SK-N-SH (cell line): ENCODE results near the gene GALNTL6. TPM values are rescaled to one million over a fixed set of nuclear protein-coding genes. Genes with fewer than 3 reads are reported as not detected.

Experiments used
- CTCF ChIA-PET: fragments of 300-600, 350-600 bp; formaldehyde crosslinking; extraction: SDS; loops from one replicate; lab custom pipeline; 2021; lab: Yijun Ruan, JAX
- POLR2A ChIA-PET: fragments of 350-600 bp; sonication (Branson Sonifier 250); formaldehyde crosslinking; extraction: SDS; loops from one replicate; lab custom pipeline; 2020; ENCODE audit warnings: antibody characterized with exemption, inconsistent platforms; lab: Yijun Ruan, JAX
- DNase-seq: peaks from one replicate; pipeline ENCODE4 v3.0.0; 2012
- H2AFZ ChIP-seq: fragments of 200-600 bp; sonication (generic); 2 replicates; pipeline ENCODE4 v1.8.1; 2016; ENCODE audit warnings: antibody characterized with exemption, mild to moderate bottlenecking, low read depth
- H3F3A ChIP-seq: fragments of 200-600 bp; sonication (generic); replicated peaks from 2 replicates; pipeline ENCODE3; 2016; ENCODE audit warnings: antibody characterized with exemption, mild to moderate bottlenecking; ENCODE audit not compliant: insufficient read depth
- H3K27ac ChIP-seq, 2 experiments: fragments of 200-500 bp in 1 of 2; fragments of 200-600 bp in 1 of 2; sonication (Bioruptor generic) in 1 of 2; sonication (generic), shearing (Covaris generic) in 1 of 2; 2 replicates each; pipeline versions ENCODE4 v1.5.1 to v1.6.1; 2014 to 2016; ENCODE audit warnings: low read depth in 2 of 2, inconsistent platforms in 1 of 2, low read length in 1 of 2, mild to moderate bottlenecking in 1 of 2, mixed read lengths in 1 of 2
- H3K27me3 ChIP-seq: fragments of 200-600 bp; sonication (generic), shearing (Covaris generic); 2 replicates; pipeline ENCODE4 v1.6.1; 2016; ENCODE audit warnings: mixed run types; ENCODE audit not compliant: insufficient read depth
- H3K36me3 ChIP-seq, 2 experiments: fragments of 200-500 bp in 1 of 2; fragments of 200-600 bp in 1 of 2; sonication (Bioruptor generic) in 1 of 2; sonication (generic) in 1 of 2; replicated peaks in 1 of 2; 2 replicates each; pipeline versions ENCODE3 to v1.5.1; 2014 to 2016; ENCODE audit warnings: low read length in 1 of 2, mild to moderate bottlenecking in 1 of 2; ENCODE audit not compliant: insufficient read depth in 2 of 2, control insufficient read depth in 1 of 2
- H3K4me1 ChIP-seq, 2 experiments: fragments of 200-500 bp in 1 of 2; fragments of 200-600 bp in 1 of 2; sonication (Bioruptor generic) in 1 of 2; sonication (generic), shearing (Covaris generic) in 1 of 2; 2 replicates each; pipeline versions ENCODE4 v1.5.1 to v1.6.1; 2014 to 2016; ENCODE audit warnings: low read depth in 1 of 2, low read length in 1 of 2, mixed run types in 1 of 2; ENCODE audit not compliant: insufficient read depth in 2 of 2, control insufficient read depth in 1 of 2
- H3K4me2 ChIP-seq: fragments of 200-600 bp; sonication (generic), shearing (Covaris generic); 2 replicates; pipeline ENCODE4 v1.6.1; 2017; ENCODE audit warnings: mixed run types
- H3K4me3 ChIP-seq, 2 experiments: fragments of 200-500 bp in 1 of 2; fragments of 200-600 bp in 1 of 2; sonication (Bioruptor generic) in 1 of 2; sonication (generic), shearing (Covaris generic) in 1 of 2; 2 replicates each; pipeline versions ENCODE4 v1.5.1 to v1.8.1; 2014 to 2016; ENCODE audit warnings: low read depth in 2 of 2, inconsistent platforms in 1 of 2, low read length in 1 of 2, mild to moderate bottlenecking in 1 of 2, mixed read lengths in 1 of 2, moderate library complexity in 1 of 2
- H3K79me2 ChIP-seq: fragments of 200-600 bp; sonication (generic); 2 replicates; pipeline ENCODE4 v1.8.1; 2017; ENCODE audit warnings: mild to moderate bottlenecking; ENCODE audit not compliant: insufficient read depth
- H3K9ac ChIP-seq: fragments of 200-600 bp; sonication (generic); 2 replicates; pipeline ENCODE4 v1.6.1; 2017; ENCODE audit warnings: mixed run types
- H3K9me2 ChIP-seq: fragments of 200-600 bp; sonication (generic); 2 replicates; pipeline ENCODE4 v1.6.1; 2017; ENCODE audit warnings: mixed run types
- H3K9me3 ChIP-seq: fragments of 200-600 bp; sonication (generic); 2 replicates; pipeline ENCODE4 v1.6.1; 2017; ENCODE audit warnings: mixed run types, mild to moderate bottlenecking, moderate library complexity
- H4K20me1 ChIP-seq: fragments of 200-600 bp; sonication (generic); 2 replicates; pipeline ENCODE4 v1.6.1; 2017; ENCODE audit warnings: mild to moderate bottlenecking, mixed run types; ENCODE audit not compliant: insufficient read depth
- FOSL2 ChIP-seq: IDR thresholded peaks from 2 replicates; pipeline ENCODE4 v1.4.0; 2012; ENCODE audit warnings: low read depth, mild to moderate bottlenecking, moderate library complexity, borderline replicate concordance
- FOXM1 ChIP-seq: IDR thresholded peaks from 2 replicates; pipeline ENCODE4 v1.4.0; 2012; ENCODE audit warnings: low read depth, mild to moderate bottlenecking
- GATA2 ChIP-seq: sonication (generic); formaldehyde crosslinking; IDR thresholded peaks from 2 replicates; pipeline ENCODE4 v1.5.0; 2020; ENCODE audit warnings: mild to moderate bottlenecking, missing genetic modification reagents
- NFIC ChIP-seq: IDR thresholded peaks from 2 replicates; pipeline ENCODE4 v1.4.0; 2012; ENCODE audit warnings: borderline replicate concordance
- RAD21 ChIP-seq: IDR thresholded peaks from 2 replicates; pipeline ENCODE4 v1.6.1; 2012; ENCODE audit warnings: mild to moderate bottlenecking, low read length
- RFX5 ChIP-seq: IDR thresholded peaks from 2 replicates; pipeline ENCODE4 v1.6.1; 2012; ENCODE audit warnings: mild to moderate bottlenecking, improper control_type of control experiment, low read length
- SMC3 ChIP-seq: IDR thresholded peaks from 2 replicates; pipeline ENCODE4 v1.6.1; 2012; ENCODE audit warnings: low read depth, low read length, improper control_type of control experiment
- TAF1 ChIP-seq: IDR thresholded peaks from 2 replicates; pipeline ENCODE4 v1.6.1; 2012; ENCODE audit warnings: low read depth, mild to moderate bottlenecking, low read length, moderate library complexity, borderline replicate concordance
- WGBS: methylation state at CpG from one replicate; pipeline ENCODE4 v1.1.6; 2017; ENCODE audit warnings: low lambda C conversion rate; 5-methylcytosine and 5-hydroxymethylcytosine counted together
- polyA plus RNA-seq, 3 experiments: library from polyadenylated mRNA; depleted of rRNA; stranded (reverse); fragments of >200 nt; gene quantifications; 2 replicates each; pipeline ENCODE4 v1.2.3, GENCODE V29; 2012
- TF ChIP-seq, protein P1 (sequence below): IDR thresholded peaks from 2 replicates; pipeline ENCODE4 v1.4.0; 2012; ENCODE audit warnings: low read depth, borderline replicate concordance
- TF ChIP-seq, protein P2 (sequence below): IDR thresholded peaks from 2 replicates; pipeline ENCODE4 v1.4.0; 2012; ENCODE audit warnings: low read depth, borderline replicate concordance
- TF ChIP-seq, protein P3 (sequence below): fragments of 150-350 bp; IDR thresholded peaks from 2 replicates; pipeline ENCODE4 v1.6.1; 2016; ENCODE audit warnings: mild to moderate bottlenecking, low read depth, low read length
- TF ChIP-seq, protein P4 (sequence below): IDR thresholded peaks from 2 replicates; pipeline ENCODE4 v1.4.0; 2012; ENCODE audit warnings: low read depth
- TF ChIP-seq, protein P5 (sequence below): fragments of 200-600 bp; sonication (generic); IDR thresholded peaks from 2 replicates; pipeline ENCODE4 v1.6.1; 2017; ENCODE audit warnings: antibody characterized with exemption, mild to moderate bottlenecking, moderate library complexity

GALNTL6 gene
- polyA plus RNA-seq, 1 of the 3 experiments (the other 2 are of a cell fraction): 0.07 TPM

DNA sequence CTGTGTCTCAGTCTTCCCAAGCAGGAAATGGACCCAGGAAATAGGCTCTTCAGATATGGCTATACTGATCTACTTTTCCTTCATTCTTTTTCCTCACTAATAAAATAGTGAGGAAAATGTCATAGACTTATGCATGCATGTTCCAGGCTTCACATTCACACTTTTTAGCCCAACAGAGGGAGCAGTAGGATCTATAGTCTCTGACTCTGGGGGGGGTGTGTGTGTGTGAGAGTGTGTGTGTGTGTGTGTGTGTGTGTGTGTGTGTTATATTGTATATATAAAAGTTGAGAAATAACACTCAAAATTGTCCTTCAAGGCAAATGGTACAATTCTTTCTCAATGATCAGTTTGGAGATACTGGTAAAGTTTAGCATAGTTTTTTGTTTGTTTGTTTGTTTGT lies 1058.2 kb downstream of the GALNTL6 start:
- ChIA-PET CTCF (no interaction called here), POLR2A (no interaction called here)
- Histone ChIP-seq H3K9ac (no peak overlapping the region), H3K4me1 (no peaks in the 10 kb centered on the region), H3K27ac (no peak overlapping the region), H3K4me2 (no peak overlapping the region), H3K36me3 (no peaks in the 10 kb centered on the region), H3K4me3 (no peak overlapping the region), H3F3A (no peaks in the 10 kb centered on the region), H4K20me1 (no peaks in the 10 kb centered on the region), H3K79me2 (no peaks in the 10 kb centered on the region), H3K9me2 (no peaks in the 10 kb centered on the region), H3K27me3 (peaks cover 4% of the 10 kb centered on the region; the same call in 1 of the 2 replicates), H2AFZ (no peak overlapping the region), H3K9me3 (no peaks in the 10 kb centered on the region)
- TF ChIP-seq NFIC (no peak), GATA2 (no peak), FOXM1 (no peak)
- TF ChIP-seq, protein P1, sequence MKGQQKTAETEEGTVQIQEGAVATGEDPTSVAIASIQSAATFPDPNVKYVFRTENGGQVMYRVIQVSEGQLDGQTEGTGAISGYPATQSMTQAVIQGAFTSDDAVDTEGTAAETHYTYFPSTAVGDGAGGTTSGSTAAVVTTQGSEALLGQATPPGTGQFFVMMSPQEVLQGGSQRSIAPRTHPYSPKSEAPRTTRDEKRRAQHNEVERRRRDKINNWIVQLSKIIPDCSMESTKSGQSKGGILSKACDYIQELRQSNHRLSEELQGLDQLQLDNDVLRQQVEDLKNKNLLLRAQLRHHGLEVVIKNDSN: no peak
- no peak for DNase-seq

DNA sequence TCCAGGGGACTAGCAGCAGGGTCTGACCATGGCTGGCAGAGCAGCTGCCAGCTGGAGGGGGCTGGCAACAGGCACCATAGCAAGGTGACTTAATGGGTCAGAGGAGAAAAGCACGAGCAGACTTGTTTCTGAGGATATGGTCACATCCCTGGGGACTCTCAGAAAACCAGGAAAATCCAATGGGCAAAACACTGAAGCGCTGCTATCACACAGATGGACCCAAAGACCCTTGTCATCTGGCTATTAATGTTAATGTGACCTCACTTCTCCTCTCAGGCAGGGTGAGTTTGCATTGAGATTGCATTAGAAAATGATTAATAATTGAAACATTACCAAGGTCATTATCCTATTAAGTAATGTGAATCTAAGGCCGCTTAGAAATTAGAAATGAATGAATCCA lies 1061.7 kb downstream of the GALNTL6 start:
- ChIA-PET POLR2A (no interaction called here), CTCF (interaction anchor here (1.6 kb wide), 1 partner anchor 18 kb away, joined by 4 read pairs; no protein-coding TSS in a partner anchor)
- Histone ChIP-seq H3K27me3 (no peaks in the 10 kb centered on the region), H3K4me2 (no peak overlapping the region), H4K20me1 (no peaks in the 10 kb centered on the region), H3K4me1 (no peaks in the 10 kb centered on the region), H3K79me2 (no peaks in the 10 kb centered on the region), H3K27ac (no peak overlapping the region), H3K9me3 (no peaks in the 10 kb centered on the region), H3K9me2 (no peaks in the 10 kb centered on the region), H3K36me3 (no peaks in the 10 kb centered on the region), H3F3A (no peaks in the 10 kb centered on the region), H3K9ac (no peak overlapping the region), H3K4me3 (no peak overlapping the region), H2AFZ (no peak overlapping the region)
- WGBS: 52% methylated on average over 3 of the region's 3 CpGs
- no peak for TF ChIP-seq TAF1
- TF ChIP-seq, protein P2, sequence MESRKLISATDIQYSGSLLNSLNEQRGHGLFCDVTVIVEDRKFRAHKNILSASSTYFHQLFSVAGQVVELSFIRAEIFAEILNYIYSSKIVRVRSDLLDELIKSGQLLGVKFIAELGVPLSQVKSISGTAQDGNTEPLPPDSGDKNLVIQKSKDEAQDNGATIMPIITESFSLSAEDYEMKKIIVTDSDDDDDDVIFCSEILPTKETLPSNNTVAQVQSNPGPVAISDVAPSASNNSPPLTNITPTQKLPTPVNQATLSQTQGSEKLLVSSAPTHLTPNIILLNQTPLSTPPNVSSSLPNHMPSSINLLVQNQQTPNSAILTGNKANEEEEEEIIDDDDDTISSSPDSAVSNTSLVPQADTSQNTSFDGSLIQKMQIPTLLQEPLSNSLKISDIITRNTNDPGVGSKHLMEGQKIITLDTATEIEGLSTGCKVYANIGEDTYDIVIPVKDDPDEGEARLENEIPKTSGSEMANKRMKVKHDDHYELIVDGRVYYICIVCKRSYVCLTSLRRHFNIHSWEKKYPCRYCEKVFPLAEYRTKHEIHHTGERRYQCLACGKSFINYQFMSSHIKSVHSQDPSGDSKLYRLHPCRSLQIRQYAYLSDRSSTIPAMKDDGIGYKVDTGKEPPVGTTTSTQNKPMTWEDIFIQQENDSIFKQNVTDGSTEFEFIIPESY: no peak
- TF ChIP-seq, protein P3, sequence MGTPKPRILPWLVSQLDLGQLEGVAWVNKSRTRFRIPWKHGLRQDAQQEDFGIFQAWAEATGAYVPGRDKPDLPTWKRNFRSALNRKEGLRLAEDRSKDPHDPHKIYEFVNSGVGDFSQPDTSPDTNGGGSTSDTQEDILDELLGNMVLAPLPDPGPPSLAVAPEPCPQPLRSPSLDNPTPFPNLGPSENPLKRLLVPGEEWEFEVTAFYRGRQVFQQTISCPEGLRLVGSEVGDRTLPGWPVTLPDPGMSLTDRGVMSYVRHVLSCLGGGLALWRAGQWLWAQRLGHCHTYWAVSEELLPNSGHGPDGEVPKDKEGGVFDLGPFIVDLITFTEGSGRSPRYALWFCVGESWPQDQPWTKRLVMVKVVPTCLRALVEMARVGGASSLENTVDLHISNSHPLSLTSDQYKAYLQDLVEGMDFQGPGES: no peak
- TF ChIP-seq, protein P4, sequence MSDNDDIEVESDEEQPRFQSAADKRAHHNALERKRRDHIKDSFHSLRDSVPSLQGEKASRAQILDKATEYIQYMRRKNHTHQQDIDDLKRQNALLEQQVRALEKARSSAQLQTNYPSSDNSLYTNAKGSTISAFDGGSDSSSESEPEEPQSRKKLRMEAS: no peak
- TF ChIP-seq SMC3: no peak
- TF ChIP-seq, protein P5, sequence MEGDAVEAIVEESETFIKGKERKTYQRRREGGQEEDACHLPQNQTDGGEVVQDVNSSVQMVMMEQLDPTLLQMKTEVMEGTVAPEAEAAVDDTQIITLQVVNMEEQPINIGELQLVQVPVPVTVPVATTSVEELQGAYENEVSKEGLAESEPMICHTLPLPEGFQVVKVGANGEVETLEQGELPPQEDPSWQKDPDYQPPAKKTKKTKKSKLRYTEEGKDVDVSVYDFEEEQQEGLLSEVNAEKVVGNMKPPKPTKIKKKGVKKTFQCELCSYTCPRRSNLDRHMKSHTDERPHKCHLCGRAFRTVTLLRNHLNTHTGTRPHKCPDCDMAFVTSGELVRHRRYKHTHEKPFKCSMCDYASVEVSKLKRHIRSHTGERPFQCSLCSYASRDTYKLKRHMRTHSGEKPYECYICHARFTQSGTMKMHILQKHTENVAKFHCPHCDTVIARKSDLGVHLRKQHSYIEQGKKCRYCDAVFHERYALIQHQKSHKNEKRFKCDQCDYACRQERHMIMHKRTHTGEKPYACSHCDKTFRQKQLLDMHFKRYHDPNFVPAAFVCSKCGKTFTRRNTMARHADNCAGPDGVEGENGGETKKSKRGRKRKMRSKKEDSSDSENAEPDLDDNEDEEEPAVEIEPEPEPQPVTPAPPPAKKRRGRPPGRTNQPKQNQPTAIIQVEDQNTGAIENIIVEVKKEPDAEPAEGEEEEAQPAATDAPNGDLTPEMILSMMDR: no peak
- no peak for TF ChIP-seq FOXM1
- TF ChIP-seq FOSL2: no peak
- no peak for TF ChIP-seq RAD21
- no peak for TF ChIP-seq RFX5
- no peak for DNase-seq
